Fibroblast of skin of abdomen (primary cell): Measurements from ENCODE around the gene SCAMP4.

Source experiments
- DNase-seq: peaks from one replicate; pipeline ENCODE4 v3.0.0-alpha.2; 2013

The SCAMP4 gene

GRCh38 chr19:1957562-1958248, 52.5 kb downstream of the SCAMP4 start:
- no peak for DNase-seq

- no peak for DNase-seq
These were observed 54.9 kb downstream of the SCAMP4 start for GRCh38 chr19:1959928-1960589.

GRCh38 chr19:1961000-1961883, 56.0 kb downstream of the SCAMP4 start:
- no peak for DNase-seq

- DNase-seq: no peak
These were observed 57.5 kb downstream of the SCAMP4 start for GRCh38 chr19:1962674-1963073.

- no peak for DNase-seq
These were observed 61.9 kb downstream of the SCAMP4 start for GRCh38 chr19:1967087-1967608.

GRCh38 chr19:1968279-1969175, 63.3 kb downstream of the SCAMP4 start:
- DNase-seq: no peak

GRCh38 chr19:1969176-1970002, 64.2 kb downstream of the SCAMP4 start:
- DNase-seq: no peak

- DNase-seq: no peak
These were observed 65.0 kb downstream of the SCAMP4 start for GRCh38 chr19:1970003-1970805.

GRCh38 chr19:1970806-1971502, 65.8 kb downstream of the SCAMP4 start:
- DNase-seq: no peak

- DNase-seq: no peak
These were observed 69.4 kb downstream of the SCAMP4 start for GRCh38 chr19:1974381-1975161.

- DNase-seq: no peak
These were observed 69.9 kb downstream of the SCAMP4 start for GRCh38 chr19:1975162-1975480.
